Measurements from ENCODE around the gene FFAR3.
"Not testable (repeated sequence)": the region's sequence is repeated elsewhere in the genome, so short reads cannot be mapped to it uniquely, and the experiment has no call there.

The FFAR3 gene

GRCh38 chr19:35375505-35376307 lies 17.4 kb downstream of the FFAR3 start:
- DNase-seq (ENCODE audit: low read depth in 2 of 2), result no peak

GRCh38 chr19:35377656-35378055 lies 19.4 kb downstream of the FFAR3 start:
- no peak for DNase-seq (ENCODE audit: low read depth in 2 of 2)

GRCh38 chr19:35378356-35378755 lies 20.1 kb downstream of the FFAR3 start:
- DNase-seq (ENCODE audit: low read depth in 2 of 2), result no peak

- DNase-seq (ENCODE audit: low read depth in 2 of 2), result not testable (repeated sequence)
Measured at GRCh38 chr19:35379545-35379944, 21.3 kb downstream of the FFAR3 start.

GRCh38 chr19:35379992-35380391 lies 21.7 kb downstream of the FFAR3 start:
- no peak for DNase-seq (ENCODE audit: low read depth in 2 of 2)

GRCh38 chr19:35380450-35381124 lies 22.3 kb downstream of the FFAR3 start:
- DNase-seq (ENCODE audit: low read depth in 2 of 2), result no peak

- DNase-seq (ENCODE audit: low read depth in 2 of 2), result no peak
Measured at GRCh38 chr19:35381318-35381717, 23.1 kb downstream of the FFAR3 start.

GRCh38 chr19:35381926-35382325 lies 23.7 kb downstream of the FFAR3 start:
- DNase-seq (ENCODE audit: low read depth in 2 of 2), result no peak

- DNase-seq (ENCODE audit: low read depth in 2 of 2), result no peak
Measured at GRCh38 chr19:35383536-35383935, 25.3 kb downstream of the FFAR3 start.

- DNase-seq (ENCODE audit: low read depth in 2 of 2), result no peak
Measured at GRCh38 chr19:35388277-35389054, 30.2 kb downstream of the FFAR3 start.

- no peak for DNase-seq (ENCODE audit: low read depth in 2 of 2)
Measured at GRCh38 chr19:35389192-35389861, 31.1 kb downstream of the FFAR3 start.

- DNase-seq (ENCODE audit: low read depth in 2 of 2), result no peak
Measured at GRCh38 chr19:35392742-35393715, 34.8 kb downstream of the FFAR3 start.

GRCh38 chr19:35395382-35396199 lies 37.3 kb downstream of the FFAR3 start:
- DNase-seq (ENCODE audit: low read depth in 2 of 2), result no peak

GRCh38 chr19:35396240-35396885 lies 38.1 kb downstream of the FFAR3 start:
- no peak for DNase-seq (ENCODE audit: low read depth in 2 of 2)

- DNase-seq (ENCODE audit: low read depth in 2 of 2), result no peak
Measured at GRCh38 chr19:35397064-35397463, 38.8 kb downstream of the FFAR3 start.

- no peak for DNase-seq (ENCODE audit: low read depth in 2 of 2)
Measured at GRCh38 chr19:35398570-35398969, 40.3 kb downstream of the FFAR3 start.

- no peak for DNase-seq (ENCODE audit: low read depth in 2 of 2)
Measured at GRCh38 chr19:35399231-35399630, 41.0 kb downstream of the FFAR3 start.

GRCh38 chr19:35399948-35400772 lies 41.9 kb downstream of the FFAR3 start:
- no peak for DNase-seq (ENCODE audit: low read depth in 2 of 2)

- no peak for DNase-seq (ENCODE audit: low read depth in 2 of 2)
Measured at GRCh38 chr19:35400773-35401100, 42.5 kb downstream of the FFAR3 start.
